HG02981 (cell line): ENCODE results near the gene AP1AR.
"Not testable (repeated sequence)": the region's sequence is repeated elsewhere in the genome, so short reads cannot be mapped to it uniquely, and the experiment has no call there.

Experiments
- ATAC-seq: cut with Tn5 transposase; IDR thresholded peaks from one replicate; pipeline ENCODE4 v1.9.1; 2021; ENCODE audit warnings: mild to moderate bottlenecking, moderate library complexity; ENCODE audit not compliant: unreplicated experiment

Gene AP1AR

DNA sequence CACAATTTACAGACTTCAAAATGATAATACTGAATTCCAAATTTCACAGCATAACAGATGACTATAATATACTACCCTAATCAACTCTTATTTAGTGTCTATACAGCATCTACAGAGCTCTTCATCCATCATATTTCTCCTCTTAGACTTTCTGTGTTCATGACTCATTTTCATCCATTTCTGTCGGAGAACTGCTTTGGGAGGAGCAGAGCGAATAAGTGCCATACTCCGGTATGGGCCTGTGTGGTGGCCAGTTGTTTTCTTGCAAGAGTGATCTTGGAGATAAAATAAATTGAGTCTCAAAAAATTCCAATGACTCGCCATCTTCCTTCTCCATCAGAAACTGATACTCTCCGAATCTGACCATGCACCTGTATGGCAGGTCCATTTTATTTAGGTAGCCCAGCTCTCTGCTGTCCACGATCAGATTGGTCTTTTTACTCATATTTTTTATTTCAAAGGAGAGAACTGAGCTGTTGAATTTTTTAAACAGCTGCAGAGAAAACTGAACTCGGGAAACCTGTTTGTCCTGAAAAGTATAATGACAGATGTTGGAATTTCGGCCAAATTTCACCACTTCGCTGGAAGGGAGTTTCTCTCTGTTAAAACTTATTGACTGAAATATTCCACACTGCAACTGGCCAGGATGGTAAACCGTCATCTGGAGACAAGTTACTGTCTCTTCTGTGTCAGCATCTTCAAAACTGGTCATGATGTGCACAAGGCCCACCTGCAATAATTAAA, 46.3 kb downstream of the AP1AR start:
- no peak for ATAC-seq

GRCh38 chr4:112279025-112279881, 47.7 kb downstream of the AP1AR start:
- peak; percentile 57 for ATAC-seq

DNA sequence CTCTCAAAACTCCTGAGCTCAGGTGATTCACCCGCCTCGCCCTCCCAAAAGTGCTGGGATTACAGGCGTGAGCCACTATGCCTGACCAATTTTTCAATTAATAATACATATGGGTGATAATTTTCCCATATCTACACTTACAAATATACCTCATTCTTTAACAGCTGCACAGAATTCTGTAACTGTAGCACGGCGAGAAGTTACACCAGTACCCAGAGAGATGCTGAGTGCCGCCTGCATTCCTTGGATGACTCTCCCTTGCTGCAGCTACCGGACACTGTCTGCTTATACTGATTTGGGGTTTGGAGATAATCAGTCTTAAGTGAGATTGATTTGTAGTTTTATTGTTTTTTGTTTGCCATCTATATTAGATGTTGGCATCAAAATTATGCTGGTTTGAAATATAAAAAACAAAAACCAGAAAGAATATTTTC, 48.3 kb downstream of the AP1AR start:
- no peak for ATAC-seq

DNA sequence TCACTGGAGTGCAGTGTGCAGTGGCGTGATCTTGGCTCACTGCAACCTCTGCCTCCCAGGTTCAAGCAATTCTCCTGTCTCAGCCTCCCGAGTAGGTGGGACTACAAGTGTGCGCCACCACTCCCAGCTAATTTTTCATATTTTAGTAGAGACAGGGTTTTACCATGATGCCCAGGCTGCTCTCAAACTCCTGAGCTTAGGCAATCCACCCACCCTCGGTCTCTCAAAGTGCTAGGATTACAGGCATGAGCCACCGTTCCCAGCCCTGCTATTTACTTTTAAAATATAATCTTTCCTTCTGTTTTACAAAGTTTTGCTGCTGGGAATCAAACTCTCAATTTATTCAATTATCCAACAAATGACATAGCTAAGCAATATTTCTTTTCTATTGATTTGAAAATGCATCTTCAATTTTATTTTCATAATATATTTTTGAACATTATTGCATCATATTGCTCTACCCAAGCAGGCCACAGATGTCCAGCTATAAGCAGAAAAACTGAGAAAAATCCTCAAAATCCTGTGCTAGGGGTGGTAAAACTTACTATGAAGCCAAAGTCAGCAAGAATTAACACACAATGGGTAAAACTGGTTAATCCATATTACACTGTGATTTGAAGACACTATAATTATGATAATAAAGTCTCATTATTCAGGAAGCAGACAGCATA, 48.9 kb downstream of the AP1AR start:
- no peak for ATAC-seq

GRCh38 chr4:112281895-112282398, 50.4 kb downstream of the AP1AR start:
- ATAC-seq, result not testable (repeated sequence)

DNA sequence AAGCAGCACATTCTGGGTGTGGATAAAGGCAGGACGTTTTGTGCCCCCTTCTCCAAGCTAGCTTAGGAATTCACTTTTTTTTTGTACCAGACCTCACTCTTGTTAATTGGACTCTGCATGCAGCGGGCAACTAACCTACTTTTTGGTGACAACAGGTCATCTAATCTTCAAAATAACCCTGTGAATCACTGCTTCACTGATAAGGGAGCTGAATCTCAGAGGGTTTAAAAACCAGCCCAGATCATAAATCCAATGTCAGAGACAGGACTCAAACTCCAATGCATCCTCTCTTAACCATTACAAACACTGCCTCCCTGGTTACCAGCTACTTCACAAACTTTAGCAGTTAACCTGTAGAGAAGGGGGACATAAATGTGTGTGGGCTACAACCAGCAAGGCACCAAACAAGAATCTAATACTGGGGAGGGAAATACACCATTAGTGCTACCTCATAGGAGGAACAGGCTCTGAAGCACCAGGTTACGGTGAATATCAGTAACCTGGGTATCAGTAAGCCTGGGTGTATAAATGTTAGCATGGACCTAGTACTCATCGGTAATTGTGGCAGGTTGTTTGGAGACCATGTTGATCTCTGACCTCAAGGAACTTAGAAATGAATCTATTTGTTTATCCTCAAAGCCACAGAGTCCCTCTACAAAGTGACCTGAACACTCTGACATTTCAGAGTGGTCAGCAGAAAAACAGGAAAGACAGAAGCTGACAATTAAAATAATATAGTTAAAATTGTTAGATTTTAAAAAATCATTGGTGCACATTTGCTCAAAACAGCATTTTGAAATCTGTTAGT, 51.5 kb downstream of the AP1AR start:
- ATAC-seq, result no peak

DNA sequence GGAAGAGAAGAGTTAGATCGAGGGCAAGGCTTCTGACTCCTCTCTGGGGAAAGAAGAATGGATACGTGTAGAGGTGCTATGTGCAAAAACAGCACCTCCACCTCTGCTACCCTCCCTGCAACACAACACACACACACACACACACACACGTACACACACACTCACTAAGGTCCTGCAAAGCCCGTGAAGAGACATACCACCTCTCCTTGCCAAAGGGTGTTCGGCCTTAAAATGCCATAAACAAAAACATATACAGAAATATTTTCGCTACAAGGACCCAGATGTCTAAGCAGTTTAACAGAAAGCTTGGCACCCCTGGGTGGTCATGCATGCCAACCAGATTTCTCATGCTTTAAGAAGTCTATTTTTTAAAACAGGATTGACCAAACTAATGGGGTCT, 52.6 kb downstream of the AP1AR start:
- ATAC-seq, result no peak

GRCh38 chr4:112284662-112285411, 53.2 kb downstream of the AP1AR start:
- no peak for ATAC-seq

GRCh38 chr4:112287258-112287989, 55.8 kb downstream of the AP1AR start:
- peak; percentile 19 for ATAC-seq

DNA sequence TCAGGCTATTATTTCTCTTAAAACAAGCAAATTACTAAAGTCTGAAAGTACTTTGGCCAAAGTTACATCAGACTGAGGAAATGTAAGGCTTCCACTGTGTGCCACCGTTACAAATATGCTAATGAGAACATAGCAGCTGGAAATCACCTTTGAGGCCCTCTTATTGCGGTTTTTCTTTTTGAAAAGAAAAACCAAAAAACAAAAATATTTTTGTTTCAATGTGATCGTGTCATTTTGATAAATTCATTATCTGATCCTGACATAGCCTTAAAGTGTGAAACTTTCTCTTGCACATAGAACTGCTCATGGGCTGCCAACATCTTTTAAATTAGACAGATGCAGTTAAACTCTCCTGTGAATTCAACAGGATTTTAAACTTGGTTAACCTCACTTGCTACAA, 56.9 kb downstream of the AP1AR start:
- peak; percentile 28 for ATAC-seq

DNA sequence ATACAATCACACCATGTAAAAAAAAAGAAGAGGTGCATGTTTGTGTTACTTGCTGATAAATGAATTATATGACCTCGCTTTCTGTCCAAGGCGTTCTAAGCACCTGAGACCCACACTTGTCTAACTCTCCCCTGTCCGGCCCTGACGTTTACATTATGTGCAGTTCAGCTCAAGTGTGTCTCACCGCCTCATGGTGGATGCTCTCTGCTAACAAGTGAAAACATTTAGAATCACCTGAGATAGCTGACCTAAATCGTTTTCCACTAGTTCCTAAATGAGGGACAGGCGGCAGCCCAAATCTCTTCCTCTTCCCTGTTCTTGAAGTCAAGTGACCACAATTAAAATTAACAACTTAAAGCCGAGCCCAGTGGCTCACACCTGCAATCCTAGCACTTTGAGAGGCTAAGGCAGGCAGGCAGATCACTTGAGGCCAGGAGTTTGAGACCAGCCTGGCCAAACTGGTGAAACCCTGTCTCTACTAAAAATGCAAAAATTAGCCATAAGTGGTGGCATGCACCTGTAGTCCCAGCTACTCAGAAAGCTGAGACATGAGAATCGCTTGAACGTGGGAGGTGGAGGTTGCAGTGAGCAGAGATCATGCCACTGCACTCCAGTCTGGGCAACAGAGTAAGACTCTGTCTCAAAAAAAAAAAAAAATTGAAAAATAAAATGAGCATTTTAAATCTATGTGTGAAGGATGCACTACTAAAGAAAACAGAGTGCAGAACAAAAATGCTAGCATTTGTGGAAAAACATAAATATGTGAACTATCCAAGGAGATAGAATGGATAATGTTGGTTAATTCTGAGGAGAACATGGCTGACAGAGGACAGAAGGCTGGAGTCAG, 58.0 kb downstream of the AP1AR start:
- no peak for ATAC-seq

DNA sequence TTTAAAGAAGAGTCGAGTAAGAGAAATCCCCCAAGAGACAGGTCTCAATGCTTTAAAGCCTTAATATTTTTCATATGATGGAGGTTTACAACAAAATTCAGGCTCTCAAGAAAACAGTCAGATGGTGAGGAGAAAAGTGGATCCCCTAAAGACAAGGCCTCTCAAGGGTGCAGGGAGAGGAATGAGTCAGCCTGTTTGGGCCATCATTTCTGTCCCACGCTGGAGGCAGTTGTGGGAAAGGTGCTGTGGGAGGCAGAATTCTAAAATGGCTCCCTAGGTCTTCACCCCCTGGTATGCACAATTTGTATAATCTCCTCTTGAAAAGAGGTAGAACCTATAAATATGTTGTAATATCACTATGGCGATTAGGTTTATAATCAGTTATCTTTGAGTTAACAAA, 58.8 kb downstream of the AP1AR start:
- no peak for ATAC-seq

DNA sequence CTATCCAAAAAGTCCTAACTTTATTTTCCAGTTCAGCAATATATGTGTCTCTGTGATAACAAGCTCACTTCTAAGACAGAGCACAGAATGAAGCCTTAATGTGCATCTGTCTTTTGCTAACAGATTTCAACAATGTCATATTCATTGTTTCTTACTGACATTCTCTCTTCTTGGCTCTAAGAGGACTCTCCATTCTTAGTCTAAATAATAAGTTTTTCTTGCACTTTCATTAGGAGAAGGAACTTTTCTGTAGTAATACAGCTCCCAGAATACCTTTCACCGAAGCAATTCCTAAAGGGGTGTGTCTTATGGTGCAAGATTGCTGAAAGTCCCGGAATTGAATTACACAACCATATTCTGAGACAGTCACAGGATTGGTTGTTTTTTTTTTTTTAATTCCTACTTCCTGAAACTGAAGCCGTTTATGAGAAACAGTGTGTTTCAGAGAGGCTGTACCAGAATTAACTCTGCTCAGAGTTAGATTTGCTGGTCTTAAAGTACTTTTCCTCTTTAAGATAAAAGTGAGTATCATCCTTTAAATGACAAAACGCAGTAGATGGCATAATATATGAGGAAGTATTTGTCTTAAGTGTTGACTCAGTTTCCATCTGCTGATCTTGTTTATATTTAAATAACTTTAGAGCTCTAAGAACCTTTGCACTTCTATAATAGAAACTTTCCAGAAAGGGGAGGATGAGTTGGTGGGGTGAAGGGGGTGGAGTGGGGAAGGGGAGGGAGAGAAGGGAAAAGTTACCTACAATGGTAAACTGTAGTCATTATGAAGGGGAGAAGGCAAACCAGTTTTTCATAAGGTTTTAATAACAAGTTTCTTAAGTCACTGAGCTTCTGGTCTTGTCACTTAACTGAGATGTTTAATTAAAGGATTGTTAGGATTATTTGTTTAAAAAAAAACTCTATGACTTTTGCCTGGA, 65.6 kb downstream of the AP1AR start, which contains the start of gene ALPK1:
TSS of gene ALPK1 (plus strand) at position 421 of the 932 bp plus-strand sequence.
- ATAC-seq, result peak; percentile 93

GRCh38 chr4:112299721-112300120, 68.1 kb downstream of the AP1AR start:
- ATAC-seq, result no peak

GRCh38 chr4:112302320-112303274, 71.0 kb downstream of the AP1AR start:
- ATAC-seq, result no peak

DNA sequence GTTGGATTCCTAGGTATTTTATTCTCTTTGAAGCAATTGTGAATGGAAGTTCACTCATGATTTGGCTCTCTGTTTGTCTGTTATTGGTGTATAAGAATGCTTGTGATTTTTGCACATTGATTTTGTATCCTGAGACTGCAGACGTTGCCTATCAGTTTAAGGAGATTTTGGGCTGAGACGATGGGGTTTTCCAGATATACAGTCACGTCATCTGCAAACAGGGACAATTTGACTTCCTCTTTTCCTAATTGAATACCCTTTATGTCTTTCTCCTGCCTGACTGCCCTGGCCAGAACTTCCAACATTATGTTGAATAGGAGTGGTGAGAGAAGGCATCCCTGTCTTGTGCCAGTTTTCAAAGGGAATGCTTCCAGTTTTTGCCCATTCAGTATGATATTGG, 73.9 kb downstream of the AP1AR start:
- not testable (repeated sequence) for ATAC-seq
